ENCODE data around the gene PIGK.

The PIGK gene

DNA sequence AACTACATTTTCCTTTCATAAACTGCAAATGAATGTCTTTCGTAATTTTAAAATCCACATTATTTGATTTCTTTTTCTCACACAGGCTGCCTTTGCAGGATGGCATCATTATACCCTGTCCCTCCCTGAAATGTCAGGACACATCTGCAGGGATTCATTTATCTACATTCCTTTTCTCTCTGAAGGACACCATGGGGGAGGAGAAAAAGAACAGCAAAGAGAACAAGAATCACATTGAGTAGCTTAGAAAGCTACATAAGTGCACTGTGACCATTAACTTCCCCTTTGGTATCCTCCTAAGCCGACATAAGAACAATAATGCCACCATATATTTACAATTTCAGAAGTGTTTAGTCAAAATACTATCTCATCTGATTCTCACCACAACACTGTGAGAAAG is 129.5 kb downstream of the PIGK start:
- DNase-seq, result no peak

DNA sequence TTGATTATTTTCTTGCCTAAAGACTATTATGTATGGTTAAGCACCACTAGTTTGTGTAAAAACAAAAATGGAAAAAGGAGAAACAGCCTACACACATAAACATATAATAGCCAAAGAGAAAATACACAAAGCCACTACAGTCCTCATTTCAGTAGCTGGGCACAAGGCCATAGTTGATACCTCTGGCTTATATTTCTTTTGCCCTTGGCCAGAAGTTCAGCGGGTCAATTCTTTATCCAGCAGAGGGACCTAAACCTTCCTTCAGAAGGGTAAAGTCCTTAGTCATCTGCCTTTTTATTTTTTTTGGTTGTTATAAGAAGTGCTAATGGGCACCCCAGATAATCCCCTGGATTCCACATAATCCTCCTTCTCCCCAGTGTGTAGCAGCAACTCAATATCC is 134.1 kb downstream of the PIGK start:
- no peak for DNase-seq

DNA sequence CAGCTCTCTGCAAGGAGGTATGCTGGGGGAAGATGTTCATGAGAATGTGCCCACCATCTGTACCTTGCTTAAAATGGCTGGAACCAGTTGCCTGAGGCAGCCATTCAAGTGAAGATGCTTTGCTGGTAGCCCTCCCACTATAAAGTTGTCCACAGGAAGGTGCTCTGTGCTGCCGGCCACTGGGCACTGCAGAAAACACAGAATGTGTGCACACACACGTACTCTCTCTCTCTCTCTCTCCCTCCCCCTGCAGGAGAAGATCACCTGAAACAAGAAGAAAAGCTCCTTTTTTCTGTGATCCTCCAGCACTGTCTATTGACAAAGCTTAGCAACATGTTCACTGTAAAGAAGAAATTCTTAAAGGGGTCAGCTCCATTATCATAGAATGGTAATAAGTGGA is 134.8 kb downstream of the PIGK start:
- no peak for DNase-seq

DNA sequence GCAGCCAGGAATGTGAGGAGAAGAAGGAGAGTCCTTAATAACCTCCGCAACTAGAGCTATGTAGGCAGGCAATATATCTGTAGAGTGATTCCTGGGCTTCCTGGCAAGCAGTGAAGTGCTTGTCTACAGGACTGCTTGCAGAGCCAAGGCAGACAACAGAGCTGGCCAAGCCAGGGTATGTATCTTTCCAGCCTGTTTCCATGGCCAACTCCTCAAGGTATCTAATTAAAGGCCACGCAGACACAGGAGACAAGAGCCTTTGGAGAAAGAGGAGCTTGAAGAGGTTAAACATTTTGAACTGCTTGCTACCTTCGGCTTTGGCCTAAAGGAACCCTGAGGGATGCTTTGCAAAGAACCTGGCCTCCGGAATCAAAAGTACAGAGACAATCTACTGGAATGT is 137.4 kb downstream of the PIGK start:
- DNase-seq, result no peak

DNA sequence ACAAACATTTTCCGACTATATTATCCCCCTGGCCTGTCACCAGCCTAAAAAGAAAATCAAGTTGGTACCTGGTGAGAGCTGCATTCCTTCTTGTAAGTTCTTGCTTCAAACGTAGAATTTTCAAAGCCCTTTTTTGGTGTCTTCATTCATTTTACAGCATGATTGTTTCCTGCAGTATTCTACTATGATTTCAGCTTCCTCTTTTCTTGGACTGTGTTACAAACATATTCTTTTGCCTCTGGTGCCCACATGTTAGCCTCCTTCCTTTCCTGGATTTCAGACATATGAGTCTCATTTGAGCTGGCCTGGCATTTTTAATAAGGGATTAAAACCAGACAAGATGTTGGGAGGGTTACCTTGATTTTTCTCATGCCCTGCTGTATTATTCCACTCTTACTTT is 142.5 kb downstream of the PIGK start:
- no peak for DNase-seq

- peak; percentile 48 for DNase-seq
Measured at GRCh38 chr1:77068013-77068412, 151.2 kb downstream of the PIGK start.

GRCh38 chr1:77065693-77066342 is 153.4 kb downstream of the PIGK start:
- DNase-seq, result no peak

DNA sequence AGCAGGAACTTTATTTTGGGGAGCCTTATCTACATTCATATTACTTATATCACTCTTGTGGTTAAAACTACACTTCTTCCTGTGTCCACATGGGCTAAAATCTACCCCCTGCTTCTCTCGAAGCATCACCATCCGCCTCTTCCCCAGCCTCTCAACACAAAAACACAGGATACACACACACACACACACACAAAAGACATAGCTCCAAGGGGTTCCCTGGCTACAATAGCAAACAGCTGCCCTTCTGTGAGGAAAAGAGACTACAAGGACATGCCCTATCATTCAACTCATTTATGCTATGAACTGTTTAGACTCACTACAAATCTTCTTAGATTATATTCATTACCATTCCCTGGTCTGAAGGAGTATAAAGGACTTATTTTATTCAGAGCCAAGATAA is 155.0 kb downstream of the PIGK start:
- DNase-seq, result peak; percentile 5

DNA sequence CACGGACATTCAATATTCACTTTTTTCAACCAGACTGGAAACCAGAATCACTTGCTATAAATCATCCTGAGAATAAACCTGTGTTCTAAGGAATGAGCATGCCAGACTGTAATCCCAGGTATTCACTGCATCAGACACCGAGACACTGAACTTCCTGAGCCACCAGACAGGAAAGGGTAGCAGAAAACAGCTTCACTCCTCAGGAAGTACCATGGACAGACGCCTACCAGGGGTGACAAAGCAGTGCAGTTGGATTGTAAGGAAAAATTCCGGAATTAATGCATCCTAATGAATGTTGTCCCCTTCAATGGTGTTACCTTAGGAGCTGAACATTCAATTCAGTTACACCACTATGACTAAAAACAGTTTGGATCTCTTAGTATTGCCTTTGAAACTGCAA is 156.1 kb downstream of the PIGK start:
- DNase-seq, result no peak

GRCh38 chr1:77061162-77061561 is 158.1 kb downstream of the PIGK start:
- no peak for DNase-seq

- no peak for DNase-seq
Measured at GRCh38 chr1:77060000-77060399, 159.2 kb downstream of the PIGK start.

DNA sequence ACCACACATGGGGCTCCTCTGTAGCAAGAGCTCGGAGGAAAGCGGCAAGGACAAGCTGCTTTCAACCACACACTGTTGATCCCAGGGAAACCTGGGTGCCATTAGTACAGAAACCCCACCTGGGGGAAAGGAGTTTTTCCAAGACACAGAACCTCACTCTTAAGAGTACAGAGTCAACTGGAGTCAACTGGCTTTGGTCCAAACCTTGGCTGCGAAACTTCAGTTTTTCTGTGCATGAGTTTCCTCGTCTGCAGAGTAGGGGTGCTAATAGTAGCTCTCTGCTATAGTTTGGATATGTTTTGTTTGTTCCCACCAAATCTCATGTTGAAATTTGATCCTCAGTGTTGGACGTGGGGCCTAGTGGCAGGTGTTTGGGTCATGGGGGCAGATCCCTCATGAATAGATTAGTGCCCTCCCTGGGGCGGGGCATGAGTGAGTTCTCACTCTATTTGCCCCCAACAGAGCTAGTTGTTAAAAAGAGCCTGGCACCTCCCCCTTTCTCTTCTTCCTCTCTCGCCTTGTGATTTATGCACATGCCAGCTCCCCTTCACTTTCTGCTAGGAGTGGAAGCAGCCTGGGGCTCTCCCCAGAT is 161.1 kb downstream of the PIGK start:
- no peak for DNase-seq

DNA sequence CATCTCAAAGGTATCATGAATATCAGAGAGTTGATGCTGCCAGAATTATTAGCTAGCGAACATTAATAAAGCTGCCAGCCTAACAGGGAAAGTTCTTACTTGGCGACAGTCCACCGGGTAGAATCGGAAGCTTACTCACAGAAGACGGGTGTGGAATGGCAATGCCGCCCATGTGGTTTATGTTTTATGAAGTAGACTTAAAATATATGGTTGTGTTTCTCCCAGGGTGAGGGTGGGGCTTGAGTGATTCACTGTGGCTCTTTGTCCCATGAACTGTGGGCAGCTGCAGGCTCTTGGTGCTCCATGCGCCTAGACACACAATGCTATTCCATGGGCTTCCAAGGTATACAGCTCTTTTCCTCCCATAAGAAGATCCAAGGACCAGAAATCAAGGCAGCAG is 162.7 kb downstream of the PIGK start:
- DNase-seq, result no peak

GRCh38 chr1:77051425-77051824 is 167.8 kb downstream of the PIGK start:
- no peak for DNase-seq

- no peak for DNase-seq
Measured at GRCh38 chr1:77048615-77049005, 170.6 kb downstream of the PIGK start.

- no peak for DNase-seq
Measured at GRCh38 chr1:77047978-77048614, 171.1 kb downstream of the PIGK start.

GRCh38 chr1:77047575-77047974 is 171.7 kb downstream of the PIGK start:
- no peak for DNase-seq

DNA sequence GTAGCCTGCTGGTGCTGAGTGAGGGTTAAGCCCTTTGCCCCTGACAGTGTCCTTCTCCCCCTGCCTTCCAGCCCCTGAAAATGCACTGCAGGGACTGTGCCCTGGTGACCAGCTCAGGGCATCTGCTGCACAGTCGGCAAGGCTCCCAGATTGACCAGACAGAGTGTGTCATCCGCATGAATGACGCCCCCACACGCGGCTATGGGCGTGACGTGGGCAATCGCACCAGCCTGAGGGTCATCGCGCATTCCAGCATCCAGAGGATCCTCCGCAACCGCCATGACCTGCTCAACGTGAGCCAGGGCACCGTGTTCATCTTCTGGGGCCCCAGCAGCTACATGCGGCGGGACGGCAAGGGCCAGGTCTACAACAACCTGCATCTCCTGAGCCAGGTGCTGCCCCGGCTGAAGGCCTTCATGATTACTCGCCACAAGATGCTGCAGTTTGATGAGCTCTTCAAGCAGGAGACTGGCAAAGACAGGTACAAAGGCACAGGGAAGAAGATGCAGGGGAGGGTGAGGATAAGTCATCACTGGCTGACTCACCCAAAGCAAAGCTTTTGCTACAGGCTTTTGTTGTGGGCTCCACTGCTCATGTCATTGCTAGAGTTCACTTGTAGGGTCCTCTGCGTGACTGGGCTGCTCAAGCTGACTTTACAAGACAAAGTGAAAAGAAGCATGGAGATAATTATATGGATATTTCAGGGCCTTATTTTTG is 174.9 kb downstream of the PIGK start:
- DNase-seq, result no peak

GRCh38 chr1:77040826-77041225 is 178.4 kb downstream of the PIGK start:
- no peak for DNase-seq

DNA sequence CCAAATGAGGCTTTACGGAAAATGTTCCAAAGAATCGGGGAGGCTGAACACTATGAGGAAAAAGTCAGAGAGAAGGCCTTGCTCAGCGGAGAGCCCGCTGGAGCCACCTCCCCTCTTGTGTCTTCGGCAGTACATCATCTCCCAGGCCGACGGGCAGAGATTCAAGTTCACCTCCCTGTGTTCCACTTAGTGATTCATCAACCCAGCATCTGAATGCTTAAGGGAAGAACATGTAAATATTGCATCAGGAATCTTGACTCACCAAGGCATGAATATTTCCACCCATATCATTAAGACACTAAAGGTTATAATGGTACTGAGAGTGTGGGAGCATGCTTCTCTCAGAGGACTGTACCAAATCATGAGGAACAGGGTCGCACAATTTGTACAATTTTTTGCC is 179.5 kb downstream of the PIGK start:
- DNase-seq, result no peak

DNA sequence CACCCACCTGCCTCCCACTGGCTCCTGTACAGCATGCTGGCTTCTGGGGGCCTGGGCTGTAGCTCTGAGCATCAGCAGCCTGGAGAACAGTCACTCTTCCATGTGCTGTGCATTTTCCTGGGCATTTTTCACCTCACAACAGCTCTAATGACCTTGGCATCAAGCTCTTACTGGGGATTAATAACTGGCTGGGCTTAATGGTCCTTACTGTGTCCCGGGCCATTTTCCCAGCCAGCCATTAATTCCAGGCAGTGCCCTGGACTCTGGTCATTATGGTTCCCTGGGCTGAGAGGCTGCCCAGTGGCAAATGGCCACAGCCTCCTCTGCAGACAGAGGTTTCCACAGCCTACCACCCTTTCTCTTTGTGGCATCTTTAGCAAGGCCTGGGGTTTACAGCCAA is 180.1 kb downstream of the PIGK start:
- no peak for DNase-seq

All from NCI-H2107 (cell line).